Activated naive CD4-positive, alpha-beta T cell treated with anti-CD3 and anti-CD28 coated beads for 36 hours (primary cell): Measurements from ENCODE around the gene NRG3. TPM values are rescaled to one million over a fixed set of nuclear protein-coding genes. Genes with fewer than 3 reads are reported as not detected.

Experiments used
- CTCF ChIA-PET: fragments of 350-600 bp; sonication (Branson Sonifier 250); formaldehyde crosslinking; loops from one replicate; lab custom pipeline; 2021; ENCODE audit warnings: antibody characterized with exemption; lab: Charles Lee
- DNase-seq: peaks from one replicate; pipeline ENCODE4 v3.0.0-alpha.2; 2020
- H3K27ac Mint-ChIP-seq: one replicate; pipeline ENCODE4 v1.8.0; 2021; ENCODE audit warnings: mild to moderate bottlenecking, mixed read lengths
- H3K27me3 Mint-ChIP-seq: one replicate; pipeline ENCODE4 v1.8.0; 2021; ENCODE audit warnings: low read depth, mixed read lengths
- H3K36me3 Mint-ChIP-seq: one replicate; pipeline ENCODE4 v1.8.0; 2021; ENCODE audit warnings: low read depth, mixed read lengths
- H3K4me1 Mint-ChIP-seq: one replicate; pipeline ENCODE4 v1.8.0; 2021; ENCODE audit warnings: low read depth, mixed read lengths
- H3K4me3 Mint-ChIP-seq: one replicate; pipeline ENCODE4 v1.8.0; 2021; ENCODE audit warnings: mild to moderate bottlenecking, moderate library complexity, mixed read lengths
- H3K9me3 Mint-ChIP-seq: one replicate; pipeline ENCODE4 v1.8.0; 2021; ENCODE audit warnings: mixed read lengths
- intact Hi-C: fragments of 100-400 bp; cut with micrococcal nuclease; formaldehyde crosslinking; loops from one replicate; pipeline ENCODE4 v1.15.1; 2023
- total RNA-seq, 2 experiments: library from RNA; stranded (reverse); gene quantifications; one replicate each; pipeline ENCODE4 v1.2.3, GENCODE V29; 2021

The NRG3 gene
- total RNA-seq, 2 experiments from 2014 or later, result not detected

- no peaks in the 10 kb centered on the region for H3K27me3 Mint-ChIP-seq
- peaks cover 7% of the 10 kb centered on the region for H3K9me3 Mint-ChIP-seq
- DNase-seq, result peak; percentile 7
- CTCF ChIA-PET, result no interaction called here
- H3K36me3 Mint-ChIP-seq, result no peaks in the 10 kb centered on the region
- no peaks in the 10 kb centered on the region for H3K4me1 Mint-ChIP-seq
- H3K4me3 Mint-ChIP-seq, result no peak overlapping the region
- no peak overlapping the region for H3K27ac Mint-ChIP-seq
- intact Hi-C loops, result no loop called here
Measured at GRCh38 chr10:82150123-82150900, 275.3 kb downstream of the NRG3 start.

- no peak for DNase-seq
- Mint-ChIP-seq H3K4me1 (no peaks in the 10 kb centered on the region), H3K4me3 (no peak overlapping the region), H3K36me3 (no peaks in the 10 kb centered on the region), H3K27me3 (no peaks in the 10 kb centered on the region), H3K9me3 (no peaks in the 10 kb centered on the region), H3K27ac (no peak overlapping the region)
- intact Hi-C loops, result no loop called here
- CTCF ChIA-PET, result no interaction called here
Measured at GRCh38 chr10:82160307-82160706, 285.3 kb downstream of the NRG3 start.

- intact Hi-C loops, result no loop called here
- Mint-ChIP-seq H3K4me3 (no peak overlapping the region), H3K27me3 (no peaks in the 10 kb centered on the region), H3K36me3 (no peaks in the 10 kb centered on the region), H3K27ac (no peak overlapping the region), H3K4me1 (no peaks in the 10 kb centered on the region), H3K9me3 (no peaks in the 10 kb centered on the region)
- CTCF ChIA-PET, result no interaction called here
- no peak for DNase-seq
Measured at GRCh38 chr10:82161264-82161663, 286.3 kb downstream of the NRG3 start.

- no peaks in the 10 kb centered on the region for H3K36me3 Mint-ChIP-seq
- H3K9me3 Mint-ChIP-seq, result peaks cover 2% of the 10 kb centered on the region
- DNase-seq, result no peak
- no peaks in the 10 kb centered on the region for H3K27me3 Mint-ChIP-seq
- no peaks in the 10 kb centered on the region for H3K4me1 Mint-ChIP-seq
- H3K4me3 Mint-ChIP-seq, result no peak overlapping the region
- intact Hi-C loops, result no loop called here
- CTCF ChIA-PET, result no interaction called here
- H3K27ac Mint-ChIP-seq, result no peak overlapping the region
Measured at GRCh38 chr10:82162549-82163195, 287.7 kb downstream of the NRG3 start.

GRCh38 chr10:82171899-82172298 is 296.9 kb downstream of the NRG3 start:
- Mint-ChIP-seq H3K4me1 (no peaks in the 10 kb centered on the region), H3K36me3 (no peaks in the 10 kb centered on the region), H3K27me3 (no peaks in the 10 kb centered on the region), H3K27ac (no peak overlapping the region), H3K9me3 (peaks cover 10% of the 10 kb centered on the region), H3K4me3 (no peak overlapping the region)
- intact Hi-C loops, result no loop called here
- CTCF ChIA-PET, result no interaction called here
- DNase-seq, result no peak

GRCh38 chr10:82176587-82176986 is 301.6 kb downstream of the NRG3 start:
- H3K27me3 Mint-ChIP-seq, result no peaks in the 10 kb centered on the region
- no peak for DNase-seq

GRCh38 chr10:82190432-82191260 is 315.7 kb downstream of the NRG3 start:
- H3K27me3 Mint-ChIP-seq, result no peaks in the 10 kb centered on the region
- CTCF ChIA-PET, result no interaction called here
- no peak for DNase-seq
- H3K36me3 Mint-ChIP-seq, result no peaks in the 10 kb centered on the region
- H3K9me3 Mint-ChIP-seq, result peaks cover 2% of the 10 kb centered on the region
- H3K4me1 Mint-ChIP-seq, result no peaks in the 10 kb centered on the region
- intact Hi-C loops, result no loop called here
- no peak overlapping the region for H3K4me3 Mint-ChIP-seq
- no peak overlapping the region for H3K27ac Mint-ChIP-seq

More at GRCh38 chr10:82176587-82176986, 301.6 kb downstream of the NRG3 start:
- H3K4me1 Mint-ChIP-seq, result no peaks in the 10 kb centered on the region
- peaks cover 6% of the 10 kb centered on the region for H3K9me3 Mint-ChIP-seq
- no peaks in the 10 kb centered on the region for H3K36me3 Mint-ChIP-seq
- no peak overlapping the region for H3K4me3 Mint-ChIP-seq
- CTCF ChIA-PET, result no interaction called here
- H3K27ac Mint-ChIP-seq, result no peak overlapping the region
- intact Hi-C loops, result no loop called here

- intact Hi-C loops, result no loop called here
- Mint-ChIP-seq H3K27me3 (no peaks in the 10 kb centered on the region), H3K4me1 (no peaks in the 10 kb centered on the region), H3K36me3 (no peaks in the 10 kb centered on the region), H3K9me3 (peaks cover 2% of the 10 kb centered on the region), H3K27ac (no peak overlapping the region), H3K4me3 (no peak overlapping the region)
- no peak for DNase-seq
- CTCF ChIA-PET, result no interaction called here
Measured at GRCh38 chr10:82191653-82192052, 316.7 kb downstream of the NRG3 start.

- H3K9me3 Mint-ChIP-seq, result peaks cover 2% of the 10 kb centered on the region
- intact Hi-C loops, result no loop called here
- H3K27ac Mint-ChIP-seq, result no peak overlapping the region
- H3K4me3 Mint-ChIP-seq, result no peak overlapping the region
- H3K27me3 Mint-ChIP-seq, result no peaks in the 10 kb centered on the region
- no peak for DNase-seq
- H3K36me3 Mint-ChIP-seq, result no peaks in the 10 kb centered on the region
- CTCF ChIA-PET, result no interaction called here
- H3K4me1 Mint-ChIP-seq, result no peaks in the 10 kb centered on the region
Measured at GRCh38 chr10:82192665-82193064, 317.7 kb downstream of the NRG3 start.

GRCh38 chr10:82194419-82194818 is 319.4 kb downstream of the NRG3 start:
- CTCF ChIA-PET, result no interaction called here
- H3K27me3 Mint-ChIP-seq, result no peaks in the 10 kb centered on the region
- no peaks in the 10 kb centered on the region for H3K9me3 Mint-ChIP-seq
- intact Hi-C loops, result no loop called here
- no peaks in the 10 kb centered on the region for H3K4me1 Mint-ChIP-seq
- H3K36me3 Mint-ChIP-seq, result no peaks in the 10 kb centered on the region
- DNase-seq, result no peak
- H3K4me3 Mint-ChIP-seq, result no peak overlapping the region
- H3K27ac Mint-ChIP-seq, result no peak overlapping the region

- intact Hi-C loops, result no loop called here
- Mint-ChIP-seq H3K27ac (no peak overlapping the region), H3K4me1 (no peaks in the 10 kb centered on the region), H3K27me3 (no peaks in the 10 kb centered on the region), H3K36me3 (no peaks in the 10 kb centered on the region), H3K9me3 (peaks cover 5% of the 10 kb centered on the region), H3K4me3 (no peak overlapping the region)
- CTCF ChIA-PET, result no interaction called here
- DNase-seq, result no peak
Measured at GRCh38 chr10:82206831-82207230, 331.8 kb downstream of the NRG3 start.

- Mint-ChIP-seq H3K9me3 (peaks cover 5% of the 10 kb centered on the region), H3K4me3 (no peak overlapping the region), H3K36me3 (no peaks in the 10 kb centered on the region), H3K27me3 (no peaks in the 10 kb centered on the region), H3K4me1 (no peaks in the 10 kb centered on the region), H3K27ac (no peak overlapping the region)
- intact Hi-C loops, result no loop called here
- CTCF ChIA-PET, result interaction anchor here (0.6 kb wide), 1 partner anchor 912 kb away, joined by 4 read pairs; no protein-coding TSS in a partner anchor
- DNase-seq, result no peak
Measured at GRCh38 chr10:82208726-82209125, 333.7 kb downstream of the NRG3 start.
